NB4 (cell line): ENCODE data around the gene LYRM2.
A peak's percentile ranks its signal among the peaks of the same experiment; 100 is the strongest.

Source experiments
- DNase-seq: peaks from one replicate; pipeline ENCODE4 v3.0.0; 2010; ENCODE audit warnings: low read depth
- H3K4me3 ChIP-seq: one replicate; pipeline ENCODE4 v1.5.1; 2011; ENCODE audit warnings: mild to moderate bottlenecking, low read depth, low read length, moderate library complexity
- CTCF ChIP-seq: IDR thresholded peaks from one replicate; pipeline ENCODE4 v1.5.1; 2012; ENCODE audit warnings: low read depth, low read length
- MAX ChIP-seq: IDR thresholded peaks from 2 replicates; pipeline ENCODE4 v1.6.1; 2011; ENCODE audit warnings: low read depth, low read length
- MYC ChIP-seq: IDR thresholded peaks from 2 replicates; pipeline ENCODE4 v1.6.1; 2011; ENCODE audit warnings: low read depth, low read length
- POLR2A ChIP-seq: IDR thresholded peaks from 2 replicates; pipeline ENCODE4 v1.6.1; 2011; ENCODE audit warnings: mild to moderate bottlenecking; ENCODE audit not compliant: insufficient read length; ENCODE audit errors: extremely low read depth

The LYRM2 gene, protein sequence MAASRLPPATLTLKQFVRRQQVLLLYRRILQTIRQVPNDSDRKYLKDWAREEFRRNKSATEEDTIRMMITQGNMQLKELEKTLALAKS

DNA sequence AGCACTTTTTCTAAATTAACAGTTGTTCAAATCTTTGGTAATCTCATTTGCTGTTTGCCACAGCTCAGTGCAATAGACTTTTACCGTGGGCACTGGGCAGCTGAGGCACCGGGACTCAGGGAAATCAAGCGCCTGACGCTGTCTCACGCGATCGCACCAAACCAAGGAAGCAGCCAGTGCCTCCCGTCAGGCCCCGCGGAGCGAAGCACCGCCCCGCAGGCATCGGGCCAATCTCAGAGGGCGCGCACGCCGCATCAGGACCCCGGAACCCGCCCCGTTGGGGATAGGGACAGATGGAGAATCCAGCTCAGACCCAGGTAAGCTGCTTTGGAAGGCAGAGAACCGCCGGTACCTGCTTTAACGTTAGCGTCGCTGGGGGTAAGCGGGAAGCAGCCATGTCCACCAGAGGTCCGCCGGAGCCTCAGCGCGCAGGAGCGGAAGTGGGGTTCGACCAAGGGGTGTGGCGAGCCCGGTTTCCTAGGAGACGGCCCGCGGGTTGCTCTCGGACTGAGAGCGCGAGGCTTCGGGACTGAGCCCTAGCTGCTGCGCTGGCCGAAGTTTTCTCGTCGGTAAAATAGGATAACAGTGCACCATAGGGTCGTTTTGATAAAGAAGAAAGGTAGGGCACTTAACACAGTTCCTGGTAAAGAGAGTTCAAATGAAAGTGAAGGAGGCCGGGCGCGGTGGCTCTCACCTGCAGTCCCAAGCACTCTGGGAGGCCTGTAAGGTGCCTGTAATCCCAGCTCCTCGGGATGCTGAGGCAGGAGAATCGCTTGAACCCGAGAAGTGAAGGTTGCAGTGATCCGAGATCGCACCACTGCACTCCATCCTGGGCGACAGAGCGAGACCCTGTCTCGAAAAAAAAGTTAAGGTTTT lies at the start of gene LYRM2:
TSS of gene LYRM2 (minus strand) at position 428 of the 876 bp plus-strand sequence. CDS start at position 397, 31 bp downstream.
- peak; percentile 93 for DNase-seq
- TF ChIP-seq MYC (no peak), POLR2A (peak; percentile 96), CTCF (no peak), MAX (peak; percentile 78)
- peak within 1 kb of the TSS; percentile 86 for H3K4me3 ChIP-seq

- DNase-seq: no peak
- H3K4me3 ChIP-seq: no peak overlapping the region
- TF ChIP-seq MYC: no peak
- TF ChIP-seq POLR2A: no peak
- TF ChIP-seq CTCF: no peak
- no peak for TF ChIP-seq MAX
These were observed 49.8 kb upstream of the LYRM2 start for GRCh38 chr6:89688328-89688727.

- no peak for TF ChIP-seq CTCF
- no peak for TF ChIP-seq MYC
- no peak for TF ChIP-seq POLR2A
- TF ChIP-seq MAX: no peak
- DNase-seq: no peak
- no peak overlapping the region for H3K4me3 ChIP-seq
These were observed 46.8 kb upstream of the LYRM2 start for GRCh38 chr6:89685311-89685710.

- no peak for DNase-seq
- H3K4me3 ChIP-seq: no peak overlapping the region
- TF ChIP-seq MAX (no peak), POLR2A (no peak), MYC (no peak), CTCF (no peak)
These were observed 44.4 kb upstream of the LYRM2 start for GRCh38 chr6:89682991-89683390.

DNA sequence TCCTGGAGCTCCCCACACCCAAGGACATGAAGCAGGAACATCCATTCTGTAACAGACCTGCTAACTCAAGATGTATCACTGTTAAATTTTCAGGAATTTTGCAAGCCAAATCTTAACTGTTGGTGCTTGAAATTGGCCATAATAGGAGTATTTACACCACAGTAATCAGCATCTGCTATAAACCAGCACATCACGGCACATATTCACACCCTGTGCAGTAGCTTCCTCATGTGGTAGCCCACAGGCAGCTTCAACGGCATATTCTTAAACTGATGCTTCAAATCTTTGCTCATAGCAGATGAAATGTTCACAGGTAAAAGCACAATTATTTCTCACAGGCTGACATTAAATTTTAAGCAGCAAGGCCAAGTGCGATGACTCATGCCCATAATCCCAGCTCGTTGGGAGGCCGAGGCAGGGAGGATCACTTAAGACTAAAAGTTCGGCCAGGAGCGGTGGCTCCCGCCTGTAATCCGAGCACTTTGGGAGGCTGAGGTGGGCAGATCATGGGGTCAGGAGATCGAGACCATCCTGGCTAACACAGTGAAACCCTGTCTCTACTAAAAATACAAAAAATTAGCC lies 43.5 kb upstream of the LYRM2 start:
- H3K4me3 ChIP-seq: no peak overlapping the region
- TF ChIP-seq MYC: no peak
- TF ChIP-seq CTCF: no peak
- TF ChIP-seq POLR2A: no peak
- TF ChIP-seq MAX: no peak
- DNase-seq: no peak
